ENCODE results near the gene ARPC5L. TPM values are rescaled to one million over a fixed set of nuclear protein-coding genes. Genes with fewer than 3 reads are reported as not detected.

Gene ARPC5L
- total RNA-seq, 1 experiment from 2014 or later, result 54.5 TPM

- Histone ChIP-seq H3K9ac (ENCODE audit: low read length) (no peak overlapping the region), H3K9me3 (ENCODE audit: low read length) (no peaks in the 10 kb centered on the region), H3K79me2 (ENCODE audit: low read length) (peaks cover 20% of the 10 kb centered on the region), H3K36me3 (ENCODE audit: low read depth, low read length) (peaks cover 18% of the 10 kb centered on the region), H3K9me2 (replicated peaks; ENCODE audit: low read length) (no peaks in the 10 kb centered on the region), H3K27ac (ENCODE audit: low read length) (no peak overlapping the region), H4K20me1 (ENCODE audit: low read length) (peaks cover 5% of the 10 kb centered on the region; the same call in 1 of the 2 replicates), H3K4me1 (ENCODE audit: insufficient read depth, low read length) (no peaks in the 10 kb centered on the region), H3F3A (ENCODE audit: low read length, unreplicated experiment) (no peaks in the 10 kb centered on the region), H2AFZ (ENCODE audit: low read length) (no peak overlapping the region), H3K4me3 (ENCODE audit: low read length) (no peak overlapping the region), H3K27me3 (ENCODE audit: low read length) (no peaks in the 10 kb centered on the region), H3K4me2 (ENCODE audit: low read length) (no peak overlapping the region)
- intact Hi-C loops (cut with micrococcal nuclease), result no loop called here
- CTCF ChIA-PET, result no interaction called here
- no peak for TF ChIP-seq EZH2phosphoT487 (IDR thresholded peaks at IDR 0.05; ENCODE audit: borderline replicate concordance, low read length)
- POLR2A ChIA-PET (ENCODE audit: unreplicated experiment), result no interaction called here
- ATAC-seq (no peak), DNase-seq (no peak)
- BruUV-seq (replicated peaks), result no TSS peak
Observed at GRCh38 chr9:124878021-124878420, 16.1 kb downstream of the ARPC5L start.

GRCh38 chr9:124878518-124878917 lies 16.6 kb downstream of the ARPC5L start:
- ATAC-seq, result no peak

DNA sequence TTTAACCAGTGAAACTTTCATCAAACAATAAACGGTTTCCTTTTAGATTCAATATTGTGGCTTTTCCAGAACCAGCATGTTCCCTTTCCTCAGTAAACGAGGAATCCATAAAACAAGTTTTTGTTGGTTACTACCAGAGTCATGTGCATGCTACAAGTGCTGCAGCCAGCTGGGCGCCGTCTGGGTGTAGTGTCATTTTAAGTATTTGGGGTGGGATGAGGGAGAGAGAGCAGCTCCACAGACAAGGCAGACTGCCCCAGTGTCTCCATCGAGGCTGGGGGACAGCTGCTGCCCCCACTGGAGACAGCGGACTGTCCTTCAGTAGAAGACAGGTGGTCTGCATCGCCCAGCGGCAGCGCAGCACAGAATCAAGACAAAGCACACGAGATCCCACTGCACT lies 17.3 kb downstream of the ARPC5L start:
- POLR2A ChIA-PET (ENCODE audit: unreplicated experiment), result no interaction called here
- Histone ChIP-seq H3K27me3 (ENCODE audit: low read length) (no peaks in the 10 kb centered on the region), H3K9me3 (ENCODE audit: low read length) (no peaks in the 10 kb centered on the region), H3K9me2 (replicated peaks; ENCODE audit: low read length) (no peaks in the 10 kb centered on the region), H3F3A (ENCODE audit: low read length, unreplicated experiment) (no peaks in the 10 kb centered on the region), H3K27ac (ENCODE audit: low read length) (no peak overlapping the region), H3K9ac (ENCODE audit: low read length) (no peak overlapping the region), H3K4me1 (ENCODE audit: insufficient read depth, low read length) (no peaks in the 10 kb centered on the region), H3K4me3 (ENCODE audit: low read length) (no peak overlapping the region), H2AFZ (ENCODE audit: low read length) (no peak overlapping the region), H4K20me1 (ENCODE audit: low read length) (no peaks in the 10 kb centered on the region), H3K4me2 (ENCODE audit: low read length) (no peak overlapping the region), H3K79me2 (ENCODE audit: low read length) (peaks cover 8% of the 10 kb centered on the region; the same call in 1 of the 2 replicates), H3K36me3 (ENCODE audit: low read depth, low read length) (peaks cover 9% of the 10 kb centered on the region)
- no peak for ATAC-seq
- DNase-seq, result no peak
- intact Hi-C loops (cut with micrococcal nuclease), result no loop called here
- no peak for TF ChIP-seq EZH2 (IDR thresholded peaks at IDR 0.05; ENCODE audit: low read length, unreplicated experiment)
- no peak for TF ChIP-seq CTCF (conservative IDR thresholded peaks at IDR 0.05; ENCODE audit: low read depth, low read length)
- TF ChIP-seq EZH2phosphoT487 (IDR thresholded peaks at IDR 0.05; ENCODE audit: borderline replicate concordance, low read length), result no peak
- no TSS peak for BruUV-seq (replicated peaks)
- CTCF ChIA-PET, result no interaction called here

More at GRCh38 chr9:124878518-124878917, 16.6 kb downstream of the ARPC5L start:
- peaks cover 16% of the 10 kb centered on the region for H3K79me2 ChIP-seq (ENCODE audit: low read length)
- H3K4me1 ChIP-seq (ENCODE audit: insufficient read depth, low read length), result no peaks in the 10 kb centered on the region
- intact Hi-C loops (cut with micrococcal nuclease), result no loop called here
- H3K27ac ChIP-seq (ENCODE audit: low read length), result no peak overlapping the region
- H4K20me1 ChIP-seq (ENCODE audit: low read length), result peaks cover under 1% of the 10 kb centered on the region; the same call in 1 of the 2 replicates
- H3K9me3 ChIP-seq (ENCODE audit: low read length), result no peaks in the 10 kb centered on the region
- no peak overlapping the region for H2AFZ ChIP-seq (ENCODE audit: low read length)
- no peak overlapping the region for H3K4me3 ChIP-seq (ENCODE audit: low read length)
- CTCF ChIA-PET, result no interaction called here
- H3K9me2 ChIP-seq (replicated peaks; ENCODE audit: low read length), result no peaks in the 10 kb centered on the region
- no peak overlapping the region for H3K4me2 ChIP-seq (ENCODE audit: low read length)
- H3F3A ChIP-seq (ENCODE audit: low read length, unreplicated experiment), result no peaks in the 10 kb centered on the region
- TF ChIP-seq EZH2 (IDR thresholded peaks at IDR 0.05; ENCODE audit: low read length, unreplicated experiment) (no peak), EZH2phosphoT487 (IDR thresholded peaks at IDR 0.05; ENCODE audit: borderline replicate concordance, low read length) (no peak), CTCF (conservative IDR thresholded peaks at IDR 0.05; ENCODE audit: low read depth, low read length) (no peak)
- no peaks in the 10 kb centered on the region for H3K27me3 ChIP-seq (ENCODE audit: low read length)
- H3K9ac ChIP-seq (ENCODE audit: low read length), result no peak overlapping the region
- peaks cover 13% of the 10 kb centered on the region for H3K36me3 ChIP-seq (ENCODE audit: low read depth, low read length)
- DNase-seq, result no peak
- TSS peak; percentile 24 for BruUV-seq (replicated peaks)
- POLR2A ChIA-PET (ENCODE audit: unreplicated experiment), result no interaction called here

Measured in PC-3 (cell line).